GM20000 (cell line): ENCODE data around the gene KIF26B.

Experiments used
- DNase-seq: peaks from one replicate; pipeline ENCODE4 v3.0.0; 2012; ENCODE audit warnings: low spot score
- TF ChIP-seq, protein P1 (sequence below): IDR thresholded peaks from 2 replicates; pipeline ENCODE4 v1.5.1; 2012; ENCODE audit warnings: mild to moderate bottlenecking, control low read depth; ENCODE audit errors: extremely low read depth, missing control alignments

The KIF26B gene

GRCh38 chr1:245160288-245160687 lies 5.5 kb downstream of the KIF26B start:
- TF ChIP-seq, protein P1, sequence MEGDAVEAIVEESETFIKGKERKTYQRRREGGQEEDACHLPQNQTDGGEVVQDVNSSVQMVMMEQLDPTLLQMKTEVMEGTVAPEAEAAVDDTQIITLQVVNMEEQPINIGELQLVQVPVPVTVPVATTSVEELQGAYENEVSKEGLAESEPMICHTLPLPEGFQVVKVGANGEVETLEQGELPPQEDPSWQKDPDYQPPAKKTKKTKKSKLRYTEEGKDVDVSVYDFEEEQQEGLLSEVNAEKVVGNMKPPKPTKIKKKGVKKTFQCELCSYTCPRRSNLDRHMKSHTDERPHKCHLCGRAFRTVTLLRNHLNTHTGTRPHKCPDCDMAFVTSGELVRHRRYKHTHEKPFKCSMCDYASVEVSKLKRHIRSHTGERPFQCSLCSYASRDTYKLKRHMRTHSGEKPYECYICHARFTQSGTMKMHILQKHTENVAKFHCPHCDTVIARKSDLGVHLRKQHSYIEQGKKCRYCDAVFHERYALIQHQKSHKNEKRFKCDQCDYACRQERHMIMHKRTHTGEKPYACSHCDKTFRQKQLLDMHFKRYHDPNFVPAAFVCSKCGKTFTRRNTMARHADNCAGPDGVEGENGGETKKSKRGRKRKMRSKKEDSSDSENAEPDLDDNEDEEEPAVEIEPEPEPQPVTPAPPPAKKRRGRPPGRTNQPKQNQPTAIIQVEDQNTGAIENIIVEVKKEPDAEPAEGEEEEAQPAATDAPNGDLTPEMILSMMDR, result no peak
- no peak for DNase-seq

- TF ChIP-seq, protein P1, result no peak
- DNase-seq, result no peak
Observed at GRCh38 chr1:245160741-245161400, 6.1 kb downstream of the KIF26B start.

- TF ChIP-seq, protein P1, result no peak
- no peak for DNase-seq
Observed at GRCh38 chr1:245161866-245162265, 7.1 kb downstream of the KIF26B start.

- DNase-seq, result no peak
- TF ChIP-seq, protein P1, result no peak
Observed at GRCh38 chr1:245166471-245166885, 11.7 kb downstream of the KIF26B start.

DNA sequence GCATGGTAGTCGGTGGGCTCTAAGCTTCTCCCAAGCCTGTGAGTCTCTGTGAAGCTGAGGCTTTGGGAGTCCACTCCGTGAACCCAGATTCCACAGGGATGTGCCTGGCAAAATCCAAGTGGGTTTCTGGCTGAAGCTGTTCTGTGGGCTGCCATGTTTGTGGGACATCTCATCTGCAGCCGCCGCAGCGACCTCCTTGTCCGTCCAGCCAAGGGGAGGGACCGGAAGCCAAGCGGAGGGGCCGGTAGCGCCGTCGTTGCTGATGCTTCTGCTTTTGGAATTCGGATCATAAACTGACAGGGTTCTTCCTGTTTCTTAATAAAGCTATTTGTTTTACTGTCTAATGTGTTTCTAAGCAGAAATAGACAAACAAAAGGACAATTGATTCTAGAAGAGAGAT lies 13.3 kb downstream of the KIF26B start:
- DNase-seq, result no peak
- TF ChIP-seq, protein P1, result no peak

- no peak for DNase-seq
- TF ChIP-seq, protein P1, result no peak
Observed at GRCh38 chr1:245168906-245169305, 14.1 kb downstream of the KIF26B start.

- no peak for DNase-seq
- TF ChIP-seq, protein P1, result no peak
Observed at GRCh38 chr1:245169376-245169775, 14.6 kb downstream of the KIF26B start.
